MG63 (cell line): Measurements from ENCODE around the gene TMEM179. TPM values are rescaled to one million over a fixed set of nuclear protein-coding genes. Genes with fewer than 3 reads are reported as not detected.

ENCODE experiments used
- DNase-seq: peaks from one replicate; pipeline ENCODE4 v3.0.0-alpha.2; 2020
- H3K27me3 ChIP-seq: fragments of 250-450 bp; sonication (Bioruptor Pico); 2 replicates; pipeline ENCODE4 v1.5.1; 2020; ENCODE audit warnings: mild to moderate bottlenecking, moderate library complexity
- H3K36me3 ChIP-seq: fragments of 250-450 bp; sonication (Bioruptor Pico); 2 replicates; pipeline ENCODE4 v1.5.1; 2020; ENCODE audit warnings: mild to moderate bottlenecking, moderate library complexity
- H3K4me3 ChIP-seq: fragments of 250-450 bp; sonication (Bioruptor Pico); 2 replicates; pipeline ENCODE4 v1.5.1; 2020; ENCODE audit warnings: mild to moderate bottlenecking, moderate library complexity
- H3K9me3 ChIP-seq: fragments of 250-450 bp; sonication (Bioruptor Pico); 2 replicates; pipeline ENCODE4 v1.5.1; 2020; ENCODE audit warnings: mild to moderate bottlenecking, moderate library complexity
- total RNA-seq: library from RNA; depleted of rRNA; stranded (reverse); fragments of >200 nt; shearing (Covaris generic); gene quantifications from 2 replicates; pipeline ENCODE4 v1.2.3, GENCODE V29; 2014; ENCODE audit warnings: low replicate concordance

The TMEM179 gene
- total RNA-seq, 1 experiment from 2014 or later = 1.1 TPM

GRCh38 chr14:104610749-104611310, 6.3 kb upstream of the TMEM179 start:
- Histone ChIP-seq H3K36me3 (no peaks in the 10 kb centered on the region), H3K27me3 (no peaks in the 10 kb centered on the region; the same call in 1 of the 2 replicates), H3K4me3 (no peak overlapping the region), H3K9me3 (no peaks in the 10 kb centered on the region)
- DNase-seq = no peak

GRCh38 chr14:104609666-104610065, 5.1 kb upstream of the TMEM179 start:
- DNase-seq = no peak
- Histone ChIP-seq H3K36me3 (no peaks in the 10 kb centered on the region), H3K4me3 (no peak overlapping the region), H3K27me3 (peaks cover 4% of the 10 kb centered on the region; the same call in 1 of the 2 replicates), H3K9me3 (no peaks in the 10 kb centered on the region)

- H3K9me3 ChIP-seq = no peaks in the 10 kb centered on the region
- H3K27me3 ChIP-seq = peaks cover 4% of the 10 kb centered on the region; the same call in 1 of the 2 replicates
- H3K4me3 ChIP-seq = no peak overlapping the region
- DNase-seq = no peak
- H3K36me3 ChIP-seq = no peaks in the 10 kb centered on the region
These were observed 716 bp downstream of the TMEM179 start for GRCh38 chr14:104603711-104604401.

GRCh38 chr14:104602933-104603325, 1.6 kb downstream of the TMEM179 start:
- Histone ChIP-seq H3K27me3 (peaks cover 4% of the 10 kb centered on the region; the same call in 1 of the 2 replicates), H3K36me3 (no peaks in the 10 kb centered on the region), H3K4me3 (no peak overlapping the region), H3K9me3 (no peaks in the 10 kb centered on the region)
- DNase-seq = no peak

- H3K4me3 ChIP-seq = no peak overlapping the region
- H3K9me3 ChIP-seq = no peaks in the 10 kb centered on the region
- no peak for DNase-seq
- no peaks in the 10 kb centered on the region for H3K36me3 ChIP-seq
- peaks cover 4% of the 10 kb centered on the region; the same call in 1 of the 2 replicates for H3K27me3 ChIP-seq
These were observed 2.1 kb downstream of the TMEM179 start for GRCh38 chr14:104602315-104602932.

- H3K4me3 ChIP-seq = no peak overlapping the region
- no peaks in the 10 kb centered on the region for H3K36me3 ChIP-seq
- no peaks in the 10 kb centered on the region for H3K9me3 ChIP-seq
- DNase-seq = peak; percentile 24
- H3K27me3 ChIP-seq = peaks cover 4% of the 10 kb centered on the region; the same call in 1 of the 2 replicates
These were observed 2.8 kb downstream of the TMEM179 start for GRCh38 chr14:104601786-104602185.

GRCh38 chr14:104600805-104601204, 3.8 kb downstream of the TMEM179 start:
- H3K9me3 ChIP-seq = no peaks in the 10 kb centered on the region
- H3K4me3 ChIP-seq = no peak overlapping the region
- peaks cover 4% of the 10 kb centered on the region; the same call in 1 of the 2 replicates for H3K27me3 ChIP-seq
- no peak for DNase-seq
- no peaks in the 10 kb centered on the region for H3K36me3 ChIP-seq

- Histone ChIP-seq H3K27me3 (peaks cover 4% of the 10 kb centered on the region; the same call in 1 of the 2 replicates), H3K4me3 (no peak overlapping the region)
- peak; percentile 15 for DNase-seq
These were observed 4.4 kb downstream of the TMEM179 start for GRCh38 chr14:104600141-104600643.

GRCh38 chr14:104599446-104599845, 5.1 kb downstream of the TMEM179 start:
- DNase-seq = no peak
- Histone ChIP-seq H3K4me3 (no peak overlapping the region), H3K9me3 (no peaks in the 10 kb centered on the region), H3K27me3 (no peaks in the 10 kb centered on the region), H3K36me3 (no peaks in the 10 kb centered on the region)

More at GRCh38 chr14:104600141-104600643, 4.4 kb downstream of the TMEM179 start:
- Histone ChIP-seq H3K9me3 (no peaks in the 10 kb centered on the region), H3K36me3 (no peaks in the 10 kb centered on the region)

- Histone ChIP-seq H3K4me3 (no peak overlapping the region), H3K36me3 (no peaks in the 10 kb centered on the region), H3K9me3 (no peaks in the 10 kb centered on the region), H3K27me3 (no peaks in the 10 kb centered on the region)
- DNase-seq = no peak
These were observed 5.7 kb downstream of the TMEM179 start for GRCh38 chr14:104598910-104599273.

- DNase-seq = no peak
- no peaks in the 10 kb centered on the region for H3K27me3 ChIP-seq
These were observed 6.3 kb downstream of the TMEM179 start for GRCh38 chr14:104598039-104598909.

GRCh38 chr14:104597576-104597975, 7.0 kb downstream of the TMEM179 start:
- Histone ChIP-seq H3K4me3 (no peak overlapping the region), H3K27me3 (no peaks in the 10 kb centered on the region), H3K9me3 (no peaks in the 10 kb centered on the region), H3K36me3 (no peaks in the 10 kb centered on the region)
- DNase-seq = no peak

More at GRCh38 chr14:104598039-104598909, 6.3 kb downstream of the TMEM179 start:
- Histone ChIP-seq H3K9me3 (no peaks in the 10 kb centered on the region), H3K36me3 (no peaks in the 10 kb centered on the region), H3K4me3 (no peak overlapping the region)

- H3K27me3 ChIP-seq = no peaks in the 10 kb centered on the region
These were observed 7.6 kb downstream of the TMEM179 start for GRCh38 chr14:104596927-104597351.

GRCh38 chr14:104596451-104596918, 8.1 kb downstream of the TMEM179 start:
- Histone ChIP-seq H3K36me3 (no peaks in the 10 kb centered on the region), H3K9me3 (no peaks in the 10 kb centered on the region), H3K27me3 (no peaks in the 10 kb centered on the region), H3K4me3 (no peak overlapping the region)
- no peak for DNase-seq

More at GRCh38 chr14:104596927-104597351, 7.6 kb downstream of the TMEM179 start:
- H3K9me3 ChIP-seq = no peaks in the 10 kb centered on the region
- H3K4me3 ChIP-seq = no peak overlapping the region
- no peak for DNase-seq
- no peaks in the 10 kb centered on the region for H3K36me3 ChIP-seq

- Histone ChIP-seq H3K4me3 (no peak overlapping the region), H3K27me3 (no peaks in the 10 kb centered on the region), H3K36me3 (no peaks in the 10 kb centered on the region), H3K9me3 (no peaks in the 10 kb centered on the region)
- no peak for DNase-seq
These were observed 8.6 kb downstream of the TMEM179 start for GRCh38 chr14:104595911-104596450.

- Histone ChIP-seq H3K36me3 (no peaks in the 10 kb centered on the region), H3K4me3 (no peak overlapping the region), H3K9me3 (no peaks in the 10 kb centered on the region), H3K27me3 (no peaks in the 10 kb centered on the region)
- DNase-seq = no peak
These were observed 9.4 kb downstream of the TMEM179 start for GRCh38 chr14:104595116-104595675.
